SK-N-MC (cell line): Measurements from ENCODE around the gene SOX2.
"Not testable (repeated sequence)": the region's sequence is repeated elsewhere in the genome, so short reads cannot be mapped to it uniquely, and the experiment has no call there.

ENCODE experiments used
- DNase-seq: peaks from one replicate; pipeline ENCODE4 v3.0.0-alpha.2; 2011; ENCODE audit warnings: low read depth, low spot score
- H3K27ac ChIP-seq: fragments of 200-600 bp; sonication (generic); 2 replicates; pipeline ENCODE4 v1.5.1; 2016; ENCODE audit warnings: mixed run types
- H3K36me3 ChIP-seq: fragments of 200-600 bp; sonication (generic); 2 replicates; pipeline ENCODE4 v1.6.1; 2017; ENCODE audit warnings: antibody characterized with exemption, low read length, mixed read lengths; ENCODE audit not compliant: insufficient read depth
- H3K4me3 ChIP-seq: fragments of 200-600 bp; sonication (generic); 2 replicates; pipeline ENCODE4 v1.5.1; 2016
- H3K9ac ChIP-seq: fragments of 200-600 bp; sonication (generic); 2 replicates; pipeline ENCODE4 v1.8.0; 2017; ENCODE audit warnings: mixed run types, mixed read lengths; ENCODE audit not compliant: insufficient read length
- H3K9me3 ChIP-seq: fragments of 200-600 bp; sonication (generic); 2 replicates; pipeline ENCODE4 v1.6.1; 2017; ENCODE audit warnings: low read depth, mild to moderate bottlenecking, antibody characterized with exemption, low read length, moderate library complexity, mixed read lengths
- EZH2 ChIP-seq: fragments of 200-600 bp; sonication (generic); IDR thresholded peaks from one replicate; pipeline ENCODE4 v1.6.1; 2017; ENCODE audit warnings: antibody characterized with exemption
- FOXP2 ChIP-seq: optimal IDR thresholded peaks from 2 replicates; pipeline ENCODE3; 2011; ENCODE audit warnings: mild to moderate bottlenecking, moderate library complexity; ENCODE audit not compliant: insufficient read depth; ENCODE audit errors: extremely low read length, control extremely low read depth
- POLR2AphosphoS5 ChIP-seq: IDR thresholded peaks from 2 replicates; pipeline ENCODE4 v1.6.1; 2012; ENCODE audit warnings: mild to moderate bottlenecking, low read depth, low read length, borderline replicate concordance

The SOX2 gene

DNA sequence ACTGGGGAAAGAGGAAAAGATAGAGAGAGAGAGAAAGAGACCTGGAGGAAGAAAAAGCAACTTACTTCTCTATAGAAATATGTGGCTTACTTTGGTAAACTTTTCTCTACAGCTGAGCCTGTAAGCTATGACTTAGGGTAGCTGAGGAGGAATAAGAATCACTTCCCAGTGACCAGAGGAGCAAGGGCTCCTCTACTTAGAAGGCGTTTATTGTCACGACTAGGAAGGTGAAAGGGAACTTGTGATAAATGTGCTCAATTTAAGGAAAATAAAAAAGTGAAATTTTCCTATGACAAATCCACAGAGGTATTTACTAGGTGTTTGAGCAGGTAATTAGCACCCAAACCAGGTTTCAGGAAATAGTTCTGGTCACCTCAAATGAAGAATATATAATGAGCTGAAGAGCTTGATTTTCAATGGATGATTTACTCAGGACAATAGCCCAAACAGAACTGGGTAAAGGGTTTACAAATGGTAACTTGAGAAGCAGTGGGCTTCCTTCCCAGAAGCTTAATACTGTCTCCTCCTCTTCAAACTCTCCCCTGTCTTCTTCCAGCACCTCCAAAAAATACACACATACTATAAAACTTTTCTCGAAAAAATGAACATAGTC, 46.1 kb downstream of the SOX2 start:
- Histone ChIP-seq H3K4me3 (no peak overlapping the region), H3K9ac (no peak overlapping the region), H3K27ac (peak overlapping the region; percentile 16; the same call in 1 of the 2 replicates), H3K36me3 (no peaks in the 10 kb centered on the region), H3K9me3 (no peaks in the 10 kb centered on the region)
- no peak for DNase-seq
- no peak for TF ChIP-seq FOXP2
- no peak for TF ChIP-seq EZH2
- no peak for TF ChIP-seq POLR2AphosphoS5

DNA sequence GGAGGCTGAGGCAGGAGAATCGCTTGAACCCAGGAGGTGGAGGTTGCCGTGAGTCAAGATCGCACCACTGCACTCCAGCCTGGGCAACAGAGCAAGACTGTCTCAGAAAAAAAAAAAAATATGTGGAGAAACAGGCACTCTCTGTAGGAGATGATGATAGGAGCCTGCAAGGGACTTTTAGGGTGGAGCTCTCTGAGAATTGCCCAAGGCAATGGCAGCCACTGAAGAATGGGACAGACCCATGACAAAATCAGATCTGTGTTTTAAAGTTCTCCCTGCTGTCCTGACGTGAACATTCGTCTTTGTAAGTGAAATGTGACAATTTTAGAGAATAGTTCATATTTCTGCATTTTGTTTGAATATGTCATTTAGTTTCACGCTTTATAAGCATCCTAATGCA, 50.2 kb downstream of the SOX2 start:
- no peak for DNase-seq
- H3K4me3 ChIP-seq: no peak overlapping the region

DNA sequence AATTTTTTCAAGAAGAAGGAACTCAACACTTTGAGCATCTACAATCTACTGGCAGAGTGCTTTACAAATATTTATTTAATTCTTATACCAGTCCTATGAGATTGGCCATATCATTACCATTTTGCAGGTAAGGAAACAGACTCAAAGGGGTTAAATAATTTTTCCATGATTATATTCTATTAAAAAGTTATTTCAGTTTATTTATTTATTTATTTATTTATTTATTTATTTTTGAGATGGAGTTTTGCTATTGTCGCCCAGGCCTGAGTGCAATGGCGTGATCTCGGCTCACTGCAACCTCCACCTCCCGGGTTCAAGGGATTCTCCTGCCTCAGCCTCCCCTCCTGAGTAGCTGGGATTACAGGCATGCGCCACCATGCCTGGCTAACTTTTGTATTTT, 52.3 kb downstream of the SOX2 start:
- not testable (repeated sequence) for H3K27ac ChIP-seq, H3K9me3 ChIP-seq, H3K9ac ChIP-seq, H3K4me3 ChIP-seq, DNase-seq, H3K36me3 ChIP-seq

More for the DNA sequence above, 50.2 kb downstream of the SOX2 start:
- TF ChIP-seq POLR2AphosphoS5: no peak
- TF ChIP-seq EZH2: no peak
- TF ChIP-seq FOXP2: no peak
- H3K9ac ChIP-seq: no peak overlapping the region
- no peaks in the 10 kb centered on the region for H3K36me3 ChIP-seq
- H3K9me3 ChIP-seq: no peaks in the 10 kb centered on the region
- H3K27ac ChIP-seq: no peak overlapping the region
